ENCODE data around the gene PRKCB.
A peak's percentile ranks its signal among the peaks of the same experiment; 100 is the strongest.

Gene PRKCB

GRCh38 chr16:23920899-23921298 is 85.1 kb downstream of the PRKCB start:
- Histone ChIP-seq H3K4me3 (replicated peaks; ENCODE audit: insufficient read depth, low read length) (no peak overlapping the region), H3K27me3 (ENCODE audit: insufficient read depth, poor library complexity, severe bottlenecking) (no peaks in the 10 kb centered on the region), H3K27ac (replicated peaks) (no peak overlapping the region)
- DNase-seq (ENCODE audit: low read depth in 1 of 2, low spot score in 1 of 2) = no peak
- TF ChIP-seq CTCF (IDR thresholded peaks at IDR 0.05; ENCODE audit: insufficient read depth, low read length) (no peak), REST (IDR thresholded peaks at IDR 0.05; ENCODE audit: insufficient replicate concordance, low read depth) (no peak), SPI1 (IDR thresholded peaks at IDR 0.05; ENCODE audit: borderline replicate concordance, low read depth) (no peak), POLR2AphosphoS5 (IDR thresholded peaks at IDR 0.05; ENCODE audit: low read depth) (no peak), GABPA (IDR thresholded peaks at IDR 0.05; ENCODE audit: low read depth) (no peak)

GRCh38 chr16:23922406-23922805 is 86.6 kb downstream of the PRKCB start:
- Histone ChIP-seq H3K27me3 (ENCODE audit: insufficient read depth, poor library complexity, severe bottlenecking) (no peaks in the 10 kb centered on the region), H3K27ac (replicated peaks) (no peak overlapping the region), H3K4me3 (replicated peaks; ENCODE audit: insufficient read depth, low read length) (no peak overlapping the region)
- TF ChIP-seq POLR2AphosphoS5 (IDR thresholded peaks at IDR 0.05; ENCODE audit: low read depth) (no peak), SPI1 (IDR thresholded peaks at IDR 0.05; ENCODE audit: borderline replicate concordance, low read depth) (no peak), CTCF (IDR thresholded peaks at IDR 0.05; ENCODE audit: insufficient read depth, low read length) (no peak), REST (IDR thresholded peaks at IDR 0.05; ENCODE audit: insufficient replicate concordance, low read depth) (no peak), GABPA (IDR thresholded peaks at IDR 0.05; ENCODE audit: low read depth) (no peak)
- DNase-seq (ENCODE audit: low read depth in 1 of 2, low spot score in 1 of 2) = no peak

GRCh38 chr16:23924128-23924527 is 88.3 kb downstream of the PRKCB start:
- TF ChIP-seq REST (IDR thresholded peaks at IDR 0.05; ENCODE audit: insufficient replicate concordance, low read depth) (no peak), SPI1 (IDR thresholded peaks at IDR 0.05; ENCODE audit: borderline replicate concordance, low read depth) (0 out of 2 replicates have a peak, but pooled peaks have one; percentile 21), GABPA (IDR thresholded peaks at IDR 0.05; ENCODE audit: low read depth) (no peak)
- peak; percentile 28 to 71 for DNase-seq (ENCODE audit: low read depth in 1 of 2, low spot score in 1 of 2)
- no peak overlapping the region for H3K27ac ChIP-seq (replicated peaks)

More at GRCh38 chr16:23924128-23924527, 88.3 kb downstream of the PRKCB start:
- Histone ChIP-seq H3K27me3 (ENCODE audit: insufficient read depth, poor library complexity, severe bottlenecking) (no peaks in the 10 kb centered on the region), H3K4me3 (replicated peaks; ENCODE audit: insufficient read depth, low read length) (no peak overlapping the region)

Measured in HL-60 (cell line).